ENCODE measurements around the gene SLC2A3.

DNA sequence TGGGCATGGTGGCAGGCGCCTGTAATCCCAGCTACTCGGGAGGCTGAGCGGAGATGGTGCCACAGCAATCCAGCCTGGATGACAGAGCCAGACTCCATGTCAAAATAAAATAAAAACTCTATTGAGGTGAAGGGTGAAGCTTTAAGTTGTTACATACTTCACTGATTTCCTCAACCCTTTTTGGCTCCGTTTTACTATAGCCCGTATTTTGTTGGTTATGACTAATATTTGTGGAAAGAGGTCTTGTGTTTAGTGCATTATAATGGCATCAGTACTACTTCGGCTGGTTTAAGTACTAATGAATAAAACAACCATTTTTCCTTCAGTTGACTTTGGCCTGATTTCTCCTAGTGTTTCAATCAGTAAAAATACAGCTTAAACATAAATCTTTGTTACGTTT is 36.2 kb downstream of the SLC2A3 start:
- TF ChIP-seq, protein P1, sequence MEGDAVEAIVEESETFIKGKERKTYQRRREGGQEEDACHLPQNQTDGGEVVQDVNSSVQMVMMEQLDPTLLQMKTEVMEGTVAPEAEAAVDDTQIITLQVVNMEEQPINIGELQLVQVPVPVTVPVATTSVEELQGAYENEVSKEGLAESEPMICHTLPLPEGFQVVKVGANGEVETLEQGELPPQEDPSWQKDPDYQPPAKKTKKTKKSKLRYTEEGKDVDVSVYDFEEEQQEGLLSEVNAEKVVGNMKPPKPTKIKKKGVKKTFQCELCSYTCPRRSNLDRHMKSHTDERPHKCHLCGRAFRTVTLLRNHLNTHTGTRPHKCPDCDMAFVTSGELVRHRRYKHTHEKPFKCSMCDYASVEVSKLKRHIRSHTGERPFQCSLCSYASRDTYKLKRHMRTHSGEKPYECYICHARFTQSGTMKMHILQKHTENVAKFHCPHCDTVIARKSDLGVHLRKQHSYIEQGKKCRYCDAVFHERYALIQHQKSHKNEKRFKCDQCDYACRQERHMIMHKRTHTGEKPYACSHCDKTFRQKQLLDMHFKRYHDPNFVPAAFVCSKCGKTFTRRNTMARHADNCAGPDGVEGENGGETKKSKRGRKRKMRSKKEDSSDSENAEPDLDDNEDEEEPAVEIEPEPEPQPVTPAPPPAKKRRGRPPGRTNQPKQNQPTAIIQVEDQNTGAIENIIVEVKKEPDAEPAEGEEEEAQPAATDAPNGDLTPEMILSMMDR (IDR thresholded peaks at IDR 0.05) = no peak
- TF ChIP-seq HOXA7 (CRISPR knock-in tag; IDR thresholded peaks at IDR 0.05) = no peak
- TF ChIP-seq, protein P2, sequence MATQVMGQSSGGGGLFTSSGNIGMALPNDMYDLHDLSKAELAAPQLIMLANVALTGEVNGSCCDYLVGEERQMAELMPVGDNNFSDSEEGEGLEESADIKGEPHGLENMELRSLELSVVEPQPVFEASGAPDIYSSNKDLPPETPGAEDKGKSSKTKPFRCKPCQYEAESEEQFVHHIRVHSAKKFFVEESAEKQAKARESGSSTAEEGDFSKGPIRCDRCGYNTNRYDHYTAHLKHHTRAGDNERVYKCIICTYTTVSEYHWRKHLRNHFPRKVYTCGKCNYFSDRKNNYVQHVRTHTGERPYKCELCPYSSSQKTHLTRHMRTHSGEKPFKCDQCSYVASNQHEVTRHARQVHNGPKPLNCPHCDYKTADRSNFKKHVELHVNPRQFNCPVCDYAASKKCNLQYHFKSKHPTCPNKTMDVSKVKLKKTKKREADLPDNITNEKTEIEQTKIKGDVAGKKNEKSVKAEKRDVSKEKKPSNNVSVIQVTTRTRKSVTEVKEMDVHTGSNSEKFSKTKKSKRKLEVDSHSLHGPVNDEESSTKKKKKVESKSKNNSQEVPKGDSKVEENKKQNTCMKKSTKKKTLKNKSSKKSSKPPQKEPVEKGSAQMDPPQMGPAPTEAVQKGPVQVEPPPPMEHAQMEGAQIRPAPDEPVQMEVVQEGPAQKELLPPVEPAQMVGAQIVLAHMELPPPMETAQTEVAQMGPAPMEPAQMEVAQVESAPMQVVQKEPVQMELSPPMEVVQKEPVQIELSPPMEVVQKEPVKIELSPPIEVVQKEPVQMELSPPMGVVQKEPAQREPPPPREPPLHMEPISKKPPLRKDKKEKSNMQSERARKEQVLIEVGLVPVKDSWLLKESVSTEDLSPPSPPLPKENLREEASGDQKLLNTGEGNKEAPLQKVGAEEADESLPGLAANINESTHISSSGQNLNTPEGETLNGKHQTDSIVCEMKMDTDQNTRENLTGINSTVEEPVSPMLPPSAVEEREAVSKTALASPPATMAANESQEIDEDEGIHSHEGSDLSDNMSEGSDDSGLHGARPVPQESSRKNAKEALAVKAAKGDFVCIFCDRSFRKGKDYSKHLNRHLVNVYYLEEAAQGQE (IDR thresholded peaks at IDR 0.05) = no peak
- TF ChIP-seq, protein P3, sequence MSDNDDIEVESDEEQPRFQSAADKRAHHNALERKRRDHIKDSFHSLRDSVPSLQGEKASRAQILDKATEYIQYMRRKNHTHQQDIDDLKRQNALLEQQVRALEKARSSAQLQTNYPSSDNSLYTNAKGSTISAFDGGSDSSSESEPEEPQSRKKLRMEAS (IDR thresholded peaks at IDR 0.05) = no peak
- TF ChIP-seq POLR2AphosphoS2 (conservative IDR thresholded peaks at IDR 0.05; ENCODE audit: low read length) = no peak
- no peak for TF ChIP-seq EP300 (IDR thresholded peaks at IDR 0.05)
- TF ChIP-seq, protein P4, sequence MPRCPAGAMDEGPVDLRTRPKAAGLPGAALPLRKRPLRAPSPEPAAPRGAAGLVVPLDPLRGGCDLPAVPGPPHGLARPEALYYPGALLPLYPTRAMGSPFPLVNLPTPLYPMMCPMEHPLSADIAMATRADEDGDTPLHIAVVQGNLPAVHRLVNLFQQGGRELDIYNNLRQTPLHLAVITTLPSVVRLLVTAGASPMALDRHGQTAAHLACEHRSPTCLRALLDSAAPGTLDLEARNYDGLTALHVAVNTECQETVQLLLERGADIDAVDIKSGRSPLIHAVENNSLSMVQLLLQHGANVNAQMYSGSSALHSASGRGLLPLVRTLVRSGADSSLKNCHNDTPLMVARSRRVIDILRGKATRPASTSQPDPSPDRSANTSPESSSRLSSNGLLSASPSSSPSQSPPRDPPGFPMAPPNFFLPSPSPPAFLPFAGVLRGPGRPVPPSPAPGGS (IDR thresholded peaks at IDR 0.05) = no peak
- TF ChIP-seq, protein P5, sequence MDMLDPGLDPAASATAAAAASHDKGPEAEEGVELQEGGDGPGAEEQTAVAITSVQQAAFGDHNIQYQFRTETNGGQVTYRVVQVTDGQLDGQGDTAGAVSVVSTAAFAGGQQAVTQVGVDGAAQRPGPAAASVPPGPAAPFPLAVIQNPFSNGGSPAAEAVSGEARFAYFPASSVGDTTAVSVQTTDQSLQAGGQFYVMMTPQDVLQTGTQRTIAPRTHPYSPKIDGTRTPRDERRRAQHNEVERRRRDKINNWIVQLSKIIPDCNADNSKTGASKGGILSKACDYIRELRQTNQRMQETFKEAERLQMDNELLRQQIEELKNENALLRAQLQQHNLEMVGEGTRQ (IDR thresholded peaks at IDR 0.05) = no peak
- TF ChIP-seq RCOR1 (IDR thresholded peaks at IDR 0.05; ENCODE audit: low read depth, low read length) = no peak
- no peak for TF ChIP-seq POLR2A (IDR thresholded peaks at IDR 0.05; ENCODE audit: low read length)
- TF ChIP-seq RAD21 (conservative IDR thresholded peaks at IDR 0.05 in 1 of 2, IDR thresholded peaks at IDR 0.05 in 1 of 2) = no peak
- TF ChIP-seq RNF2 (IDR thresholded peaks at IDR 0.05; ENCODE audit: borderline replicate concordance, low read depth) = no peak
- TF ChIP-seq, protein P6, sequence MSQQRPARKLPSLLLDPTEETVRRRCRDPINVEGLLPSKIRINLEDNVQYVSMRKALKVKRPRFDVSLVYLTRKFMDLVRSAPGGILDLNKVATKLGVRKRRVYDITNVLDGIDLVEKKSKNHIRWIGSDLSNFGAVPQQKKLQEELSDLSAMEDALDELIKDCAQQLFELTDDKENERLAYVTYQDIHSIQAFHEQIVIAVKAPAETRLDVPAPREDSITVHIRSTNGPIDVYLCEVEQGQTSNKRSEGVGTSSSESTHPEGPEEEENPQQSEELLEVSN (IDR thresholded peaks at IDR 0.05; ENCODE audit: borderline replicate concordance, low read depth) = no peak
- TF ChIP-seq MAFK (IDR thresholded peaks at IDR 0.05; ENCODE audit: partially characterized antibody) = no peak
